ENCODE results near the gene CHST15.

- TF ChIP-seq, protein P1, sequence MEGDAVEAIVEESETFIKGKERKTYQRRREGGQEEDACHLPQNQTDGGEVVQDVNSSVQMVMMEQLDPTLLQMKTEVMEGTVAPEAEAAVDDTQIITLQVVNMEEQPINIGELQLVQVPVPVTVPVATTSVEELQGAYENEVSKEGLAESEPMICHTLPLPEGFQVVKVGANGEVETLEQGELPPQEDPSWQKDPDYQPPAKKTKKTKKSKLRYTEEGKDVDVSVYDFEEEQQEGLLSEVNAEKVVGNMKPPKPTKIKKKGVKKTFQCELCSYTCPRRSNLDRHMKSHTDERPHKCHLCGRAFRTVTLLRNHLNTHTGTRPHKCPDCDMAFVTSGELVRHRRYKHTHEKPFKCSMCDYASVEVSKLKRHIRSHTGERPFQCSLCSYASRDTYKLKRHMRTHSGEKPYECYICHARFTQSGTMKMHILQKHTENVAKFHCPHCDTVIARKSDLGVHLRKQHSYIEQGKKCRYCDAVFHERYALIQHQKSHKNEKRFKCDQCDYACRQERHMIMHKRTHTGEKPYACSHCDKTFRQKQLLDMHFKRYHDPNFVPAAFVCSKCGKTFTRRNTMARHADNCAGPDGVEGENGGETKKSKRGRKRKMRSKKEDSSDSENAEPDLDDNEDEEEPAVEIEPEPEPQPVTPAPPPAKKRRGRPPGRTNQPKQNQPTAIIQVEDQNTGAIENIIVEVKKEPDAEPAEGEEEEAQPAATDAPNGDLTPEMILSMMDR (conservative IDR thresholded peaks at IDR 0.05; ENCODE audit: low read depth, low read length) = no peak
- TF ChIP-seq MXI1 (IDR thresholded peaks at IDR 0.05; ENCODE audit: borderline replicate concordance, low read depth, low read length) (no peak), POLR2A (IDR thresholded peaks at IDR 0.05; ENCODE audit: low read depth, low read length) (no peak), MAFK (IDR thresholded peaks at IDR 0.05; ENCODE audit: low read depth, low read length) (no peak), RCOR1 (IDR thresholded peaks at IDR 0.05; ENCODE audit: insufficient replicate concordance, low read length) (no peak), SMC3 (IDR thresholded peaks at IDR 0.05; ENCODE audit: low read depth, low read length) (no peak), ELK1 (IDR thresholded peaks at IDR 0.05; ENCODE audit: borderline replicate concordance, low read depth, low read length) (no peak), RAD21 (IDR thresholded peaks at IDR 0.05; ENCODE audit: low read length) (no peak), USF2 (IDR thresholded peaks at IDR 0.05; ENCODE audit: low read depth, low read length) (no peak), FOS (IDR thresholded peaks at IDR 0.05; ENCODE audit: low read depth, low read length) (no peak), NFE2L2 (IDR thresholded peaks at IDR 0.05; ENCODE audit: low read depth, low read length) (no peak), CEBPB (IDR thresholded peaks at IDR 0.05; ENCODE audit: low read depth, low read length) (no peak)
Measured at GRCh38 chr10:124008681-124009080, 84.7 kb downstream of the CHST15 start.

All from IMR-90 (cell line).